GM13977 (cell line): ENCODE results near the gene CDH4.

Experiments used
- DNase-seq: peaks from one replicate; pipeline ENCODE4 v3.0.0; 2012; ENCODE audit warnings: low spot score
- CTCF ChIP-seq: IDR thresholded peaks from 2 replicates; pipeline ENCODE4 v1.5.1; 2012; ENCODE audit warnings: mild to moderate bottlenecking, control low read depth; ENCODE audit not compliant: insufficient read depth; ENCODE audit errors: extremely low read depth, missing control alignments
- in situ Hi-C: fragments of 300-500 bp; cut with MboI; formaldehyde crosslinking; loops from one replicate; pipeline ENCODE4 v1.12.0; 2022; ENCODE audit warnings: low sequenced_read_pairs, low pct_unique_long_range_greater_than_20kb, mixed read lengths, inconsistent platforms; ENCODE audit not compliant: unreplicated experiment

Gene CDH4

GRCh38 chr20:61503106-61503505 lies 251.0 kb downstream of the CDH4 start:
- in situ Hi-C loops = no loop called here
- no peak for TF ChIP-seq CTCF
- no peak for DNase-seq

GRCh38 chr20:61505508-61505907 lies 253.4 kb downstream of the CDH4 start:
- in situ Hi-C loops = no loop called here
- no peak for TF ChIP-seq CTCF
- DNase-seq = no peak

GRCh38 chr20:61507778-61508177 lies 255.7 kb downstream of the CDH4 start:
- TF ChIP-seq CTCF = no peak
- in situ Hi-C loops = no loop called here

GRCh38 chr20:61508301-61509096 lies 256.4 kb downstream of the CDH4 start:
- in situ Hi-C loops = no loop called here
- TF ChIP-seq CTCF = no peak
- DNase-seq = no peak

More at GRCh38 chr20:61507778-61508177, 255.7 kb downstream of the CDH4 start:
- no peak for DNase-seq

- in situ Hi-C loops = no loop called here
- TF ChIP-seq CTCF = no peak
- no peak for DNase-seq
These were observed 258.8 kb downstream of the CDH4 start for GRCh38 chr20:61510778-61511330.

GRCh38 chr20:61512475-61512874 lies 260.4 kb downstream of the CDH4 start:
- TF ChIP-seq CTCF = no peak
- in situ Hi-C loops = no loop called here
- no peak for DNase-seq
